GM23248 (cell line): Measurements from ENCODE around the gene GPR39. TPM values are rescaled to one million over a fixed set of nuclear protein-coding genes. Genes with fewer than 3 reads are reported as not detected.

ENCODE experiments used
- DNase-seq: peaks from one replicate; pipeline ENCODE4 v3.0.0-alpha.2; 2015
- H2AFZ ChIP-seq: fragments of 200-600 bp; sonication (generic); 2 replicates; pipeline ENCODE4 v1.6.1; 2016; ENCODE audit warnings: antibody characterized with exemption
- H3F3A ChIP-seq: fragments of 200-600 bp; sonication (generic); 2 replicates; pipeline ENCODE4 v1.6.1; 2016; ENCODE audit warnings: mild to moderate bottlenecking, antibody characterized with exemption, mixed run types; ENCODE audit not compliant: insufficient read depth
- H3K27ac ChIP-seq: fragments of 200-600 bp; sonication (generic); 2 replicates; pipeline ENCODE4 v1.5.1; 2016; ENCODE audit warnings: mild to moderate bottlenecking
- H3K27me3 ChIP-seq: fragments of 200-600 bp; sonication (generic); replicated peaks from 2 replicates; pipeline ENCODE4 v1.6.1; 2016; ENCODE audit warnings: mild to moderate bottlenecking; ENCODE audit not compliant: insufficient read depth
- H3K36me3 ChIP-seq: fragments of 200-600 bp; sonication (generic); 2 replicates; pipeline ENCODE4 v1.6.1; 2016; ENCODE audit warnings: low read depth, mild to moderate bottlenecking
- H3K4me1 ChIP-seq: fragments of 200-600 bp; sonication (generic); 2 replicates; pipeline ENCODE4 v1.6.1; 2016; ENCODE audit warnings: mild to moderate bottlenecking; ENCODE audit not compliant: insufficient read depth
- H3K4me2 ChIP-seq: fragments of 200-600 bp; sonication (generic); one replicate; pipeline ENCODE4 v1.6.1; 2016; ENCODE audit warnings: mild to moderate bottlenecking; ENCODE audit not compliant: unreplicated experiment
- H3K4me3 ChIP-seq: fragments of 200-600 bp; sonication (generic); 2 replicates; pipeline ENCODE4 v1.5.1; 2016; ENCODE audit warnings: mild to moderate bottlenecking
- H3K79me2 ChIP-seq: fragments of 200-600 bp; sonication (generic); 2 replicates; pipeline ENCODE4 v1.6.1; 2016; ENCODE audit warnings: mild to moderate bottlenecking; ENCODE audit not compliant: insufficient read depth
- H3K9ac ChIP-seq: fragments of 200-600 bp; sonication (generic); 2 replicates; pipeline ENCODE4 v1.6.1; 2016; ENCODE audit warnings: mild to moderate bottlenecking
- H3K9me2 ChIP-seq: fragments of 200-600 bp; sonication (generic); 2 replicates; pipeline ENCODE4 v1.6.1; 2016; ENCODE audit warnings: mixed run types, mild to moderate bottlenecking, moderate library complexity; ENCODE audit not compliant: insufficient read depth
- H3K9me3 ChIP-seq: fragments of 200-600 bp; sonication (generic); one replicate; pipeline ENCODE4 v1.6.1; 2017; ENCODE audit warnings: low read depth
- H4K20me1 ChIP-seq: fragments of 200-600 bp; sonication (generic); 2 replicates; pipeline ENCODE4 v1.6.0; 2016; ENCODE audit not compliant: insufficient read depth
- EZH2 ChIP-seq: fragments of 200-600 bp; sonication (generic); IDR thresholded peaks from 2 replicates; pipeline ENCODE4 v1.6.1; 2018; ENCODE audit warnings: antibody characterized with exemption, mild to moderate bottlenecking; ENCODE audit not compliant: insufficient read depth, poor library complexity, severe bottlenecking
- EZH2phosphoT487 ChIP-seq: fragments of 200-600 bp; sonication (generic); IDR thresholded peaks from 2 replicates; pipeline ENCODE4 v1.6.1; 2018; ENCODE audit warnings: antibody characterized with exemption, moderate library complexity, mild to moderate bottlenecking, low read depth; ENCODE audit not compliant: insufficient read depth
- WGBS, 2 experiments: methylation state at CpG; one replicate each; pipeline ENCODE4 v1.1.6; 2015 to 2017; ENCODE audit warnings: low lambda C conversion rate in 2 of 2, low coverage in 1 of 2; ENCODE audit errors: missing lambda C conversion rate in 2 of 2; 5-methylcytosine and 5-hydroxymethylcytosine counted together
- in situ Hi-C: fragments of 300-500 bp; cut with MboI; formaldehyde crosslinking; loops from 2 replicates; pipeline ENCODE4 v1.15.0; 2020
- polyA plus RNA-seq: library from polyadenylated mRNA; unstranded; fragments of >200 nt; fragmentation: Nextera tagmentation; extraction: Ambion mirVana; gene quantifications from 2 replicates; pipeline ENCODE4 v1.2.1, GENCODE V29; 2016
- total RNA-seq: library from RNA; depleted of rRNA; stranded (reverse); fragments of >200 nt; shearing (Covaris generic); gene quantifications from 2 replicates; pipeline ENCODE4 v1.2.3, GENCODE V29; 2014

GPR39 gene
- total and polyA plus RNA-seq, 2 experiments from 2014 or later: 1.6 to 2.6 TPM

DNA sequence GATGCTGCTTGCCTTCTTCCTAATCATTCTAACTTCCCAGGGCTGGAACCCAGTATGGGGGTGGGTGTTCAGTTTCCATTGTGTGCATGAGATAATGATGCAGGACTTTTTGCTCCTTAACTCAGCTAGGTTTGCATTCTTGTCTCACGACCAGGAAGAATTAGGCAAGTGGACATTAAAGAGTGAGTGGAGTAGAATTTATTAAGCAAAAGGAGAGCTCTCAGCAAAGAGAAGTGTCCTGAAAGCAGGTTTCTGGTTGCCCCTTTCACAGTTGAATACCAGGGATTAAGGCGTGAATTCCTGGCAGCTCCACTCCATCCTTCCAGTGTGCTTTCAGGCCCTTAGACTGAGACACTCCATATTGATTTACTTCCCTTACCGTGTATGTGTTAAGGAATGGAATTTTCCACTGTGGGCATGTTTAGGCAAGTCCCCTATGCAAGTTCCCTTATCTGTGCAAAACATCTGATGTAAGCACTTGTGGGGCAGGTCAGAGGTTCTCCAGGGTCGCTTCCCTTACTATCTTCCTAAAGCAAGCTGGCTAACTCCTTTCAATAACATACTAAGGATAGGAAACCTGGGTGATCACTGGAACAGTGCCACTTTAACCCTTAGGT lies 126.5 kb downstream of the GPR39 start:
- Histone ChIP-seq H3K27me3 (no peaks in the 10 kb centered on the region), H3K9ac (no peak overlapping the region), H3K4me3 (no peak overlapping the region), H3F3A (no peaks in the 10 kb centered on the region), H3K9me2 (no peaks in the 10 kb centered on the region), H3K79me2 (no peaks in the 10 kb centered on the region), H3K27ac (no peak overlapping the region), H2AFZ (peak overlapping the region; percentile 39; the same call in 1 of the 2 replicates), H3K4me1 (no peaks in the 10 kb centered on the region), H3K9me3 (no peaks in the 10 kb centered on the region), H3K36me3 (no peaks in the 10 kb centered on the region), H4K20me1 (no peaks in the 10 kb centered on the region), H3K4me2 (no peak overlapping the region)
- 50 to 55% methylated on average over 4 of the region's 4 CpGs for WGBS, 2 experiments
- in situ Hi-C loops: loop anchor here (10.0 to 25.0 kb wide), 3 partner anchors 622 to 1294 kb away; partner anchors contain the start of gene NCKAP5
- no peak for DNase-seq
- TF ChIP-seq EZH2phosphoT487 (no peak), EZH2 (no peak)

- Histone ChIP-seq H3K9me2 (no peaks in the 10 kb centered on the region), H3K4me1 (no peaks in the 10 kb centered on the region), H3F3A (no peaks in the 10 kb centered on the region), H3K4me3 (no peak overlapping the region), H3K9me3 (no peaks in the 10 kb centered on the region), H3K27ac (no peak overlapping the region), H2AFZ (no peak overlapping the region), H3K27me3 (no peaks in the 10 kb centered on the region), H3K9ac (no peak overlapping the region), H3K79me2 (no peaks in the 10 kb centered on the region), H4K20me1 (no peaks in the 10 kb centered on the region), H3K4me2 (no peak overlapping the region), H3K36me3 (no peaks in the 10 kb centered on the region)
- in situ Hi-C loops: loop anchor here (10.0 to 25.0 kb wide), 3 partner anchors 621 to 1293 kb away; partner anchors contain the start of gene NCKAP5
- no peak for TF ChIP-seq EZH2phosphoT487
- no peak for DNase-seq
- WGBS, 2 experiments: 46 to 49% methylated on average over 1 of the region's 1 CpG
Measured at GRCh38 chr2:132544006-132544630, 127.5 kb downstream of the GPR39 start.

GRCh38 chr2:132547090-132547687 lies 130.6 kb downstream of the GPR39 start:
- 0 out of 2 replicates have a peak, but pooled peaks cover 8% of the 10 kb centered on the region for H3F3A ChIP-seq
- TF ChIP-seq EZH2 (no peak), EZH2phosphoT487 (no peak)
- no peak overlapping the region for H3K4me3 ChIP-seq
- H3K27ac ChIP-seq: no peak overlapping the region
- no peak overlapping the region for H3K9ac ChIP-seq
- 0 out of 2 replicates have a peak, but pooled peaks cover 9% of the 10 kb centered on the region for H3K4me1 ChIP-seq
- H3K79me2 ChIP-seq: no peaks in the 10 kb centered on the region
- no peaks in the 10 kb centered on the region for H3K9me3 ChIP-seq
- in situ Hi-C loops: loop anchor here (10.0 to 25.0 kb wide), 3 partner anchors 618 to 1290 kb away; partner anchors contain the start of gene NCKAP5
- no peak overlapping the region for H2AFZ ChIP-seq
- H3K27me3 ChIP-seq: no peaks in the 10 kb centered on the region
- no peaks in the 10 kb centered on the region for H4K20me1 ChIP-seq
- no peaks in the 10 kb centered on the region for H3K9me2 ChIP-seq
- 20% methylated on average over 5 of the region's 5 CpGs for WGBS, 2 experiments
- no peak overlapping the region for H3K4me2 ChIP-seq
- DNase-seq: peak; percentile 89
- H3K36me3 ChIP-seq: no peaks in the 10 kb centered on the region

- 0 out of 2 replicates have a peak, but pooled peaks cover 8% of the 10 kb centered on the region for H3F3A ChIP-seq
- no peaks in the 10 kb centered on the region for H3K36me3 ChIP-seq
- no peak overlapping the region for H3K9ac ChIP-seq
- in situ Hi-C loops: loop anchor here (10.0 to 25.0 kb wide), 3 partner anchors 615 to 1287 kb away; partner anchors contain the start of gene NCKAP5
- H2AFZ ChIP-seq: no peak overlapping the region
- H4K20me1 ChIP-seq: no peaks in the 10 kb centered on the region
- H3K4me3 ChIP-seq: no peak overlapping the region
- no peak overlapping the region for H3K27ac ChIP-seq
- no peaks in the 10 kb centered on the region for H3K9me2 ChIP-seq
- 38 to 41% methylated on average over 11 of the region's 11 CpGs for WGBS, 2 experiments
- 0 out of 2 replicates have a peak, but pooled peaks cover 9% of the 10 kb centered on the region for H3K4me1 ChIP-seq
- H3K27me3 ChIP-seq: no peaks in the 10 kb centered on the region
- H3K9me3 ChIP-seq: no peaks in the 10 kb centered on the region
- H3K4me2 ChIP-seq: no peak overlapping the region
- H3K79me2 ChIP-seq: no peaks in the 10 kb centered on the region
- no peak for DNase-seq
- TF ChIP-seq EZH2 (no peak), EZH2phosphoT487 (no peak)
Measured at GRCh38 chr2:132549935-132550670, 133.5 kb downstream of the GPR39 start.
